Erythroblast (primary cell): ENCODE measurements around the gene GUCD1.

Experiments
- DNase-seq, 2 experiments: peaks; one replicate each; lab custom pipeline; 2025; lab: John Stamatoyannopoulos, UW
- GATA1 ChIP-seq: IDR thresholded peaks from 2 replicates; pipeline ENCODE4 v1.6.1; 2011; ENCODE audit warnings: low read depth, mild to moderate bottlenecking, control low read depth, low read length, moderate library complexity
- POLR2A ChIP-seq: IDR thresholded peaks from 2 replicates; pipeline ENCODE4 v1.6.1; 2011; ENCODE audit warnings: mild to moderate bottlenecking, low read length

The GUCD1 gene

GRCh38 chr22:24585461-24585860 is 30.5 kb upstream of the GUCD1 start:
- TF ChIP-seq GATA1 (no peak), POLR2A (no peak)

GRCh38 chr22:24584871-24585411 is 30.0 kb upstream of the GUCD1 start:
- TF ChIP-seq GATA1 (no peak), POLR2A (no peak)
- no peak for DNase-seq

More at GRCh38 chr22:24585461-24585860, 30.5 kb upstream of the GUCD1 start:
- no peak for DNase-seq

DNA sequence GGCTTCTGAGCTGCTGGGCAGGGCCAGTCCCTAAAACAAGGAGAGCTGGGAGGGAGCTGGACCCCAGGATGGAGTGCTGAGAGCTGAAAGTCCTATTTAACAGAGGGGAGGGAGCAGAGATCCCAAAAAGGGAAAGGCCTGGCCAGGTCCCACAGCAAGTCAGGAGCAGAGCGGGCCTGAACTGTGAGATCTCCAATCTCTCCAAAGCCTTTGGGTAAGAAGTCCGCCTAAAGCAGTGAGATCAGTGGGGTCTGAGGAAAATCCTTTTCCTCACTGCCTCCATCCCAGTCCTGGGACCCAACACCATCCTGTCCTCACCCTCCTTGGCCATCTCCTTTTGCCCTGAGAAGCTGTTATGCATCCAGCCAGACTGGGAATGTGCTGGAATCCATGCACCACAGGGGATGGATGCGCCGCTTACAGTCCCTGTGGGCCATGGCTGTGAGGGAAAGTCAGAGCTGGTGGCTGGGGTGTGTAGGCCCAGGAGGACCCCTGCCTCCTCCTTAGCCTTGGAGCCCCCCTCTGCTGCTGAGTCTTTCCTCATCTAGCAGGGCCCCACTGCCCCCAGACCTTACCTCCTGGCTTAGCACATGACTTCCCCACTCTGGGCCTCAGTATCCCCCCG is 29.3 kb upstream of the GUCD1 start:
- TF ChIP-seq GATA1 (no peak), POLR2A (no peak)
- DNase-seq = no peak

GRCh38 chr22:24583221-24584165 is 28.6 kb upstream of the GUCD1 start:
- peak in 1 of 2 experiments; percentile 21 for DNase-seq
- TF ChIP-seq GATA1 = no peak
- TF ChIP-seq POLR2A = no peak

GRCh38 chr22:24582056-24582814 is 27.3 kb upstream of the GUCD1 start:
- TF ChIP-seq POLR2A = no peak
- no peak for TF ChIP-seq GATA1
- no peak for DNase-seq

DNA sequence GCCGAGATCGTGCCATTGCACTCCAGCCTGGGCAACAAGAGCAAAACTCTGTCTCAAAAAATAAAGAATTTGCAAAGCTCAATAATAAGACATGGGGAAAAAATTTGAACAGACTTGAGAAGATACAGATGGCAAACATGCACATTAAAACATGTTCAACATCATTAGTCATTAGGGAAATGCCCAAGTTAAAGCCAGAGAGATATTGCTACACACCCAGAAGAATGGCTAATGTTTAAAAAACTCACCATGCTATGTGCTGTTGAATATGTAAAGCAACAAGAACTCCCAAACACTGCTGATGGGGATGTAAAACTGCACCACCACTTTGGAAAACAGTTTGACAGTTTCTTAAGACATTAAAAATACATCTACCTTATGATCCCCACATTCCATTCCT is 25.3 kb upstream of the GUCD1 start:
- DNase-seq = no peak
- no peak for TF ChIP-seq POLR2A
- no peak for TF ChIP-seq GATA1

DNA sequence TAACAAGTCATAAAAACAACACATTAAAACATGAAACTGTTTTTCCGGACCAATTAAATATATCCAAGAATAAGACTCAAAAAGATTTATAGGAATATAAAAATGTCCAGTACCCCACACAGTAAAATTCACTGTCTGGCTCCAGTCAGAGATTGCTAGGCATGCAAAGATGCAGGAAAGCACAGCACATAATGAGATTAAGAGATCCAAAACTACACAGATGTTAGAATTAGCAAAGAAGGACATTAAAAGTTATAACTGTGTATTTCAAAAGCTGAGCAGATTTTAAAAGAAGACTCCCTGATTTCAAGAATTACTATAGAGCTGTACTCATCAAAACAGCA is 24.3 kb upstream of the GUCD1 start:
- DNase-seq = no peak
- TF ChIP-seq POLR2A (no peak), GATA1 (no peak)

DNA sequence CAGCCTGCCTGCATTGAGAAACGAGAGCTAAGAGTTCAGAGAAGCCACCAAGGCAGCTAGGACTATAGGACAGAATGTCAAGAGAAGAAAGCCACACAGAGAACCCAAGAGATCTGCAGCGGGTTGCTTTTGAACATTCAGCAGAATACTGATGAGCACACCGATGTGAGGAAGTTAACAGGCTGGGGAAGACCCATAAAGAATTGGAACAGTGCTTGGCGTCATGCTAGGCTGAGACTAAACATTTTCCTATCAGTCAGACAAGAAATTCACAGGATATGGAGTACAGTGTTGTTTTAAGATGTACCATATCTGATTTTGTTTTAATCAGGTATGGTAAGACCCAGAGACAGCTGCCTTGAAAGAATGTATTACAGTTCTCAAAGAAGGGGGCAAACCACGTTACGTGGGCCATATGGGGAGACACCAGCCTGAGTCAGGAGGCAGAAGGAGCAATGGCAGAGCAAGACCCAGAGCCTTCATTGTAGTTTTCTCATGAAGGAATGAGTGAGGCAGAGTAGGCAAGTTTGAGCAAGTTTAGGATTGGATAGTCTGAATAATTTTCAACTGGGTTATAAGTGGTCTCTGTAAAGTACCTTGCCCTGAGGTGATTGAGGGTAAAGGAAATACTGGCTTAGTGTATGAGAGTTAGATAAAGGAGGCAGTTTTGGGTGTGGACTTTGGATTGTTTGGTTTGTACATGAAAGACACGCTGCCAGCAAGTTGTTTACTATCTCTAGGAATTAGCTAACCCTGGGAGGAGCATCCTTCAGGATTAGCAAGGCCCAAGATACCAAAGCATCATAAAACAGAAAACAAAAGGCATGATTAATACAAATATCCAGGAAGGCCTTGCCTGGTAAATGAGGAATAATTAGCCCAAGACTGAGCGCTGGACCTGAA is 23.7 kb upstream of the GUCD1 start:
- no peak for TF ChIP-seq POLR2A
- TF ChIP-seq GATA1 = no peak
- DNase-seq = no peak

- TF ChIP-seq GATA1 = no peak
- DNase-seq = no peak
These were observed 21.8 kb upstream of the GUCD1 start for GRCh38 chr22:24576778-24577177.

DNA sequence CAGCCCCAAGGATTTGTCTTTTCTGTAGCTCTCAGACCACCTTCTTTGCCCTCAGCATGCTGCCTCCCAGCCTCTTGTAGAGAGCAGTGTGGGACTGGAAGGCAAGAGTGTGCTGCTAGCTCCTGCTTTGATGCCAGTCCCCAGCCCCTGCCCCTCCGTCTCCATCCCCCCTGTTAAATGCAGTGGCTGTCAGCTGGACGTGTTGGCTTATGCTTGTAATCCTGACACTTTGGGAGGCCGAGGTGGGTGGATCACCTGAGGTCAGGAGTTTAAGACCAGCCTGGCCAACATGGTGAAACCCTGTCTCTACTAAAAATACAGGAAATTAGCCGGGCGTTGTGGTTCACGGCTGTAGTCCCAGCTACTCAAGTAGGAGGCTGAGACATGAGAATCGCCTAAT is 16.3 kb upstream of the GUCD1 start:
- no peak for TF ChIP-seq POLR2A
- TF ChIP-seq GATA1 = no peak
- no peak for DNase-seq

- TF ChIP-seq GATA1 = no peak
- no peak for TF ChIP-seq POLR2A
These were observed 12.7 kb upstream of the GUCD1 start for GRCh38 chr22:24567668-24568067.

DNA sequence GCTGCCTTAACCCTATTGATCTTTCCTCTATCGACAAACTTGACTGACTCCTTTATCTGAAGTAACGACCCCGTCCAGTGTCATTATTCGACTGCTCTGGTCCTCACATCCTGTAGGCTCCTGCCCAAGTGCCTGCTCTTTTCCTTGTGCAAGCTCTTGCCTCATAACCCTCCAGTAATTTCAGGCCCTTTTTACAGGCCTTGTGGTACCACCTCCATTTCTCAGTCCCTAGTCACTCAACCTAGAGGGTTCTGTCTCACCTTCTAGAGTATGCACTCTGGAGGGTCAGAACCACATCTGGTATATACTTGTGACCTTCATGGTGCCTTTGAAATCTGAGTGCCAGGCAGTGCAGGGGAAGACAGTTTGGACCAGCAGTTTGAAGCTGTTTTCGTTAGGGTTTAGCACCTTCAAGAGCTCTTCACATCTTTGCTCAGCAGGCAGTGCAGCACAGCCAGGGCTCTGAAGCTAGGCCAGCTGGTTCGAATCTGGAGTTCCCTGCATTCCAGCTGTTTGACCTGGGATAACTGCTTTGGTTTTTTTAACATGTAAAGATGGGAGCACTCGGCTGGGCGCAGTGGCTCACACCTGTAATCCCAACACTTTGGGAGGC is 12.1 kb upstream of the GUCD1 start:
- no peak for DNase-seq
- no peak for TF ChIP-seq POLR2A
- TF ChIP-seq GATA1 = no peak

More at GRCh38 chr22:24567668-24568067, 12.7 kb upstream of the GUCD1 start:
- no peak for DNase-seq

- no peak for DNase-seq
- TF ChIP-seq GATA1 (no peak), POLR2A (no peak)
These were observed 10.1 kb upstream of the GUCD1 start for GRCh38 chr22:24565077-24565476.
